H9 (cell line): ENCODE data around the gene KRCC1. TPM values are rescaled to one million over a fixed set of nuclear protein-coding genes. Genes with fewer than 3 reads are reported as not detected.

ENCODE experiments used
- DNase-seq: peaks from one replicate; pipeline ENCODE4 v3.0.0-alpha.2; 2017
- H2AFZ ChIP-seq: one replicate; pipeline ENCODE4 v1.6.1; 2013; ENCODE audit warnings: mild to moderate bottlenecking, low read length, control low read depth, moderate library complexity
- H2AK5ac ChIP-seq: 2 replicates; pipeline ENCODE4 v1.6.1; 2013; ENCODE audit warnings: low read length, control low read depth, mixed read lengths; ENCODE audit not compliant: insufficient read length
- H2BK120ac ChIP-seq: one replicate; pipeline ENCODE4 v1.6.1; 2013; ENCODE audit warnings: low read depth, mild to moderate bottlenecking, low read length, control low read depth, inconsistent platforms; ENCODE audit not compliant: poor library complexity, severe bottlenecking
- H2BK12ac ChIP-seq: 2 replicates; pipeline ENCODE4 v1.6.1; 2013; ENCODE audit warnings: low read length, control low read depth, mixed read lengths, low read depth; ENCODE audit not compliant: insufficient read length
- H2BK15ac ChIP-seq: 2 replicates; pipeline ENCODE4 v1.6.1; 2013; ENCODE audit warnings: low read depth, low read length, control low read depth
- H2BK20ac ChIP-seq: one replicate; pipeline ENCODE4 v1.6.1; 2013; ENCODE audit warnings: low read depth, mild to moderate bottlenecking, low read length, control low read depth, inconsistent platforms; ENCODE audit not compliant: poor library complexity, severe bottlenecking
- H2BK5ac ChIP-seq: 2 replicates; pipeline ENCODE4 v1.6.1; 2013; ENCODE audit warnings: low read length, control low read depth, mixed read lengths; ENCODE audit not compliant: insufficient read length
- H3K14ac ChIP-seq: 2 replicates; pipeline ENCODE4 v1.6.1; 2013; ENCODE audit warnings: low read length, control low read depth; ENCODE audit not compliant: insufficient read depth
- H3K18ac ChIP-seq: 2 replicates; pipeline ENCODE4 v1.6.1; 2013; ENCODE audit warnings: low read depth, mild to moderate bottlenecking, mixed read lengths, low read length, control low read depth; ENCODE audit not compliant: insufficient read length
- H3K23ac ChIP-seq: 2 replicates; pipeline ENCODE4 v1.6.1; 2013; ENCODE audit warnings: low read length, control low read depth, mixed read lengths, low read depth; ENCODE audit not compliant: insufficient read length
- H3K23me2 ChIP-seq: 2 replicates; pipeline ENCODE4 v1.6.1; 2013; ENCODE audit warnings: low read depth, mild to moderate bottlenecking, mixed read lengths, low read length, control low read depth; ENCODE audit not compliant: insufficient read length, poor library complexity, severe bottlenecking
- H3K27ac ChIP-seq: 2 replicates; pipeline ENCODE4 v1.5.1; 2013; ENCODE audit warnings: low read length, control low read depth, mixed read lengths, low read depth; ENCODE audit not compliant: insufficient read length
- H3K27me3 ChIP-seq: 2 replicates; pipeline ENCODE4 v1.6.1; 2013; ENCODE audit warnings: low read length, control low read depth, inconsistent platforms; ENCODE audit not compliant: insufficient read depth
- H3K4ac ChIP-seq: 2 replicates; pipeline ENCODE4 v1.6.1; 2013; ENCODE audit warnings: low read depth, mild to moderate bottlenecking, control low read depth, inconsistent platforms, low read length, moderate library complexity
- H3K4me1 ChIP-seq: 2 replicates; pipeline ENCODE4 v1.6.1; 2013; ENCODE audit warnings: low read length, control low read depth, inconsistent platforms; ENCODE audit not compliant: insufficient read depth
- H3K4me2 ChIP-seq: 2 replicates; pipeline ENCODE4 v1.6.1; 2013; ENCODE audit warnings: low read length, control low read depth, mixed read lengths; ENCODE audit not compliant: insufficient read length, insufficient read depth
- H3K56ac ChIP-seq: 2 replicates; pipeline ENCODE4 v1.6.1; 2013; ENCODE audit warnings: low read depth, mild to moderate bottlenecking, mixed read lengths, low read length, control low read depth; ENCODE audit not compliant: insufficient read length
- H3K79me1 ChIP-seq: 2 replicates; pipeline ENCODE4 v1.6.1; 2013; ENCODE audit warnings: low read depth, mild to moderate bottlenecking, moderate library complexity, low read length, control low read depth, inconsistent platforms; ENCODE audit not compliant: insufficient read depth, poor library complexity, severe bottlenecking
- H3K79me2 ChIP-seq: 2 replicates; pipeline ENCODE4 v1.6.1; 2013; ENCODE audit warnings: low read length, control low read depth, inconsistent platforms; ENCODE audit not compliant: insufficient read depth
- H3K9ac ChIP-seq: 2 replicates; pipeline ENCODE4 v1.6.1; 2013; ENCODE audit warnings: low read length, control low read depth, mixed read lengths; ENCODE audit not compliant: insufficient read length; ENCODE audit errors: extremely low read depth
- H3K9me3 ChIP-seq: one replicate; pipeline ENCODE4 v1.6.1; 2013; ENCODE audit warnings: low read depth, low read length, inconsistent platforms; ENCODE audit not compliant: control insufficient read depth
- H3T11ph ChIP-seq: one replicate; pipeline ENCODE4 v1.6.1; 2013; ENCODE audit warnings: mild to moderate bottlenecking, low read length, control low read depth, inconsistent platforms
- H4K20me1 ChIP-seq: one replicate; pipeline ENCODE4 v1.6.1; 2013; ENCODE audit not compliant: control insufficient read depth, insufficient read length, insufficient read depth
- H4K5ac ChIP-seq: 2 replicates; pipeline ENCODE4 v1.6.1; 2013; ENCODE audit warnings: low read depth, mild to moderate bottlenecking, mixed read lengths, low read length, control low read depth; ENCODE audit not compliant: insufficient read length
- H4K8ac ChIP-seq: replicated peaks from 2 replicates; pipeline ENCODE4 v1.6.1; 2013; ENCODE audit warnings: low read length, control low read depth, mixed read lengths, low read depth; ENCODE audit not compliant: insufficient read length
- H4K91ac ChIP-seq: 2 replicates; pipeline ENCODE4 v1.6.1; 2013; ENCODE audit warnings: low read depth, mild to moderate bottlenecking, moderate library complexity, mixed read lengths, low read length, control low read depth; ENCODE audit not compliant: insufficient read length
- H3K27ac Mint-ChIP-seq, 3 experiments: 2 replicates in 2 of 3; 3 replicates in 1 of 3; pipeline ENCODE4 v1.8.0; 2020 to 2021; ENCODE audit warnings: mixed read lengths in 3 of 3, mild to moderate bottlenecking in 1 of 3, moderate library complexity in 1 of 3
- H3K27me3 Mint-ChIP-seq: 2 replicates; pipeline ENCODE4 v1.8.0; 2021; ENCODE audit warnings: low read depth, mild to moderate bottlenecking, moderate library complexity, mixed read lengths
- H3K36me3 Mint-ChIP-seq, 3 experiments: 2 replicates in 2 of 3; 3 replicates in 1 of 3; pipeline ENCODE4 v1.8.0; 2020 to 2021; ENCODE audit warnings: low read depth in 3 of 3, mixed read lengths in 3 of 3; ENCODE audit not compliant: insufficient read depth in 1 of 3
- H3K4me1 Mint-ChIP-seq, 2 experiments: 2 replicates each; pipeline ENCODE4 v1.8.0; 2020; ENCODE audit warnings: mixed read lengths in 2 of 2
- H3K4me3 Mint-ChIP-seq, 2 experiments: 2 replicates in 1 of 2; 3 replicates in 1 of 2; pipeline ENCODE4 v1.8.0; 2020 to 2021; ENCODE audit warnings: mild to moderate bottlenecking in 2 of 2, mixed read lengths in 2 of 2, moderate library complexity in 1 of 2
- H3K9me3 Mint-ChIP-seq, 2 experiments: 2 replicates in 1 of 2; 3 replicates in 1 of 2; pipeline ENCODE4 v1.8.0; 2020; ENCODE audit warnings: mild to moderate bottlenecking in 2 of 2, mixed read lengths in 2 of 2, moderate library complexity in 1 of 2
- WGBS: extraction: QIAGEN DNeasy Blood & Tissue Kit; methylation state at CpG from one replicate; pipeline ENCODE4 v1.1.7; 2013; ENCODE audit warnings: missing lambda C conversion rate, low lambda C conversion rate, mixed read lengths; ENCODE audit not compliant: insufficient read length; ENCODE audit errors: extremely low coverage; 5-methylcytosine and 5-hydroxymethylcytosine counted together
- total RNA-seq: library from RNA; stranded (reverse); gene quantifications from 2 replicates; pipeline ENCODE4 v1.2.1, GENCODE V29; 2021
- TF ChIP-seq, protein P1 (sequence below): fragments of 200-600 bp; sonication (generic); conservative IDR thresholded peaks from 3 replicates; pipeline ENCODE4 v1.8.0; 2021; ENCODE audit warnings: antibody characterized with exemption, mild to moderate bottlenecking

The KRCC1 gene
- total RNA-seq, 1 experiment from 2014 or later: 8.2 TPM

DNA sequence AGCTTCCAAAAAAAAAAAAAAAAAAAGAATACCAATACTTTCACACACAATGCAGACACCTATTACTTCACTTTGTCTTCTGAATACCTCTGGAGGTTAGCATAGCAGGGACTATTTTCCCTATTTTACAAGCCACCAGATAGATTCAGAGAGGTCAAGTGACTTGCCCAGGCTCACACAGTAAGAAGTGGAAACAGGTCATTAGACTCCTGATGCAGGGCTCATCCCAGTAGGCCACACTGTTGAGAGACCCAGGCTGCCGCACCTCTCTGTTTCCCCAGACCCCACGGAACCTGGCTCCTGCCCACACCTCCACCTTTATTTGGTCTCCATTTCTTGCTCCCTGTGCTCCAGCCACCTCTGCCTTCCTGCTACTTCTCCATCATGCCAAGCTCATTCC is 31.5 kb upstream of the KRCC1 start:
- Histone ChIP-seq H3K14ac (no peak overlapping the region), H4K20me1 (no peaks in the 10 kb centered on the region), H3K56ac (no peak overlapping the region), H4K5ac (no peak overlapping the region), H3K9ac (no peak overlapping the region), H3K4me1 (peaks cover 9% of the 10 kb centered on the region), H3K18ac (no peak overlapping the region), H3T11ph (no peak overlapping the region), H3K79me1 (no peaks in the 10 kb centered on the region), H3K27ac (no peak overlapping the region), H2BK15ac (no peak overlapping the region), H3K9me3 (no peaks in the 10 kb centered on the region), H2BK5ac (no peak overlapping the region), H3K4me2 (no peak overlapping the region), H2AK5ac (no peak overlapping the region), H2BK120ac (no peak overlapping the region), H3K27me3 (no peaks in the 10 kb centered on the region; the same call in 1 of the 2 replicates), H2BK20ac (no peak overlapping the region), H3K23ac (no peak overlapping the region), H2BK12ac (no peak overlapping the region), H3K79me2 (no peaks in the 10 kb centered on the region), H2AFZ (no peak overlapping the region), H3K23me2 (no peaks in the 10 kb centered on the region), H4K91ac (no peak overlapping the region), H3K4ac (no peak overlapping the region), H4K8ac (no peak overlapping the region)
- H3K9me3 Mint-ChIP-seq: no peaks in the 10 kb centered on the region
- peaks cover 14% of the 10 kb centered on the region in 2 experiments for H3K4me1 Mint-ChIP-seq
- H3K27me3 Mint-ChIP-seq: no peaks in the 10 kb centered on the region; the same call in 1 of the 2 replicates
- H3K36me3 Mint-ChIP-seq: no peaks in the 10 kb centered on the region
- no peak for DNase-seq
- TF ChIP-seq, protein P1, sequence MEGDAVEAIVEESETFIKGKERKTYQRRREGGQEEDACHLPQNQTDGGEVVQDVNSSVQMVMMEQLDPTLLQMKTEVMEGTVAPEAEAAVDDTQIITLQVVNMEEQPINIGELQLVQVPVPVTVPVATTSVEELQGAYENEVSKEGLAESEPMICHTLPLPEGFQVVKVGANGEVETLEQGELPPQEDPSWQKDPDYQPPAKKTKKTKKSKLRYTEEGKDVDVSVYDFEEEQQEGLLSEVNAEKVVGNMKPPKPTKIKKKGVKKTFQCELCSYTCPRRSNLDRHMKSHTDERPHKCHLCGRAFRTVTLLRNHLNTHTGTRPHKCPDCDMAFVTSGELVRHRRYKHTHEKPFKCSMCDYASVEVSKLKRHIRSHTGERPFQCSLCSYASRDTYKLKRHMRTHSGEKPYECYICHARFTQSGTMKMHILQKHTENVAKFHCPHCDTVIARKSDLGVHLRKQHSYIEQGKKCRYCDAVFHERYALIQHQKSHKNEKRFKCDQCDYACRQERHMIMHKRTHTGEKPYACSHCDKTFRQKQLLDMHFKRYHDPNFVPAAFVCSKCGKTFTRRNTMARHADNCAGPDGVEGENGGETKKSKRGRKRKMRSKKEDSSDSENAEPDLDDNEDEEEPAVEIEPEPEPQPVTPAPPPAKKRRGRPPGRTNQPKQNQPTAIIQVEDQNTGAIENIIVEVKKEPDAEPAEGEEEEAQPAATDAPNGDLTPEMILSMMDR: no peak
- H3K4me3 Mint-ChIP-seq: no peak overlapping the region
- peak overlapping the region in 1 of 3 experiments; percentile 57; a peak in 1 of 7 replicates for H3K27ac Mint-ChIP-seq
- no CpG with 5 or more reads among the region's 2 CpGs for WGBS
